K562 (cell line): ENCODE data around the gene TESK2. TPM values are rescaled to one million over a fixed set of nuclear protein-coding genes. Genes with fewer than 3 reads are reported as not detected.

Source experiments
- CREB1 ChIP-seq, 2 experiments: sonication (generic) in 1 of 2; formaldehyde crosslinking in 1 of 2; IDR thresholded peaks; 2 replicates each; pipeline versions ENCODE4 v1.6.1 to v1.8.0; 2012 to 2022; ENCODE audit warnings: inconsistent platforms in 1 of 2, mild to moderate bottlenecking in 1 of 2, missing genetic modification reagents in 1 of 2, moderate library complexity in 1 of 2
- ESRRA ChIP-seq: fragments of 450-650 bp; IDR thresholded peaks from 2 replicates; pipeline ENCODE4 v1.6.1; 2014; ENCODE audit warnings: low read depth, mild to moderate bottlenecking, moderate library complexity, borderline replicate concordance
- HMG20A ChIP-seq: fragments of 450-650 bp; formaldehyde crosslinking; conservative IDR thresholded peaks from 2 replicates; pipeline ENCODE4 v1.4.0; 2020; ENCODE audit warnings: mild to moderate bottlenecking, mixed read lengths
- SMARCE1 ChIP-seq: fragments of 450-650 bp; IDR thresholded peaks from 2 replicates; pipeline ENCODE4 v1.7.1; 2016; ENCODE audit warnings: mild to moderate bottlenecking
- TBL1XR1 ChIP-seq, 2 experiments: IDR thresholded peaks; 2 replicates each; pipeline ENCODE4 v1.6.1; 2012; ENCODE audit warnings: improper control_type of control experiment in 2 of 2, low read length in 2 of 2, mild to moderate bottlenecking in 1 of 2
- USF2 ChIP-seq: sonication (generic); formaldehyde crosslinking; IDR thresholded peaks from 2 replicates; pipeline ENCODE4 v1.5.0; 2020; ENCODE audit warnings: missing genetic modification reagents
- ZBTB12 ChIP-seq: fragments of 250-450 bp; sonication (Bioruptor Pico); IDR thresholded peaks from 2 replicates; pipeline ENCODE4 v1.4.0; 2020
- ZBTB40 ChIP-seq, 2 experiments: fragments of 450-650 bp in 1 of 2; sonication (generic) in 1 of 2; formaldehyde crosslinking in 1 of 2; IDR thresholded peaks; 2 replicates each; pipeline versions ENCODE4 v1.7.1 to v1.9.0; 2016 to 2022; ENCODE audit warnings: inconsistent platforms in 1 of 2, mild to moderate bottlenecking in 1 of 2, missing genetic modification reagents in 1 of 2
- ZKSCAN3 ChIP-seq: fragments of 250-450 bp; sonication (Bioruptor Pico); IDR thresholded peaks from 2 replicates; pipeline ENCODE4 v1.4.0; 2020
- ZNF232 ChIP-seq: sonication (generic); formaldehyde crosslinking; IDR thresholded peaks from 2 replicates; pipeline ENCODE4 v1.8.0; 2022; ENCODE audit warnings: mild to moderate bottlenecking, missing genetic modification reagents
- ZNF644 ChIP-seq: fragments of 200-800 bp; sonication (Bioruptor generic); IDR thresholded peaks from 2 replicates; pipeline ENCODE4 v1.6.1; 2016; ENCODE audit warnings: low read depth, missing genetic modification characterization, missing compliant biosample characterization
- polyA plus RNA-seq, 8 experiments: library from polyadenylated mRNA; depleted of rRNA in 4 of 8; stranded (reverse) in 5 of 8; unstranded in 3 of 8; fragments of >200 nt; fragmentation: Nextera tagmentation in 2 of 8; fragmentation: Illumina TruSeq in 1 of 8; extraction: Ambion mirVana in 2 of 8; extraction: Trizol in 1 of 8; gene quantifications; 2 replicates each; pipeline versions ENCODE4 v1.2.1 to v1.2.3, GENCODE V29; 2011 to 2014; ENCODE audit warnings: inconsistent platforms in 1 of 8, missing spikeins in 1 of 8
- total RNA-seq, 7 experiments: library from RNA; depleted of rRNA in 6 of 7; stranded (reverse); fragments of >200 nt in 6 of 7; fragmentation: Illumina TruSeq in 2 of 7; extraction: Trizol in 2 of 7; gene quantifications; 2 replicates each; pipeline versions ENCODE4 v1.2.1 to v1.2.3, GENCODE V29; 2011 to 2021; ENCODE audit warnings: low replicate concordance in 1 of 7

The TESK2 gene
- total and polyA plus RNA-seq, 9 of the 15 experiments (the other 6 are each of a cell fraction or from before 2014, with no cell fraction given): 1.6 to 5.3 (median 3.7) TPM

- TF ChIP-seq ZBTB40 (IDR thresholded peaks at IDR 0.05) (0 out of 2 replicates have a peak, but pooled peaks have one; percentile 24), ZBTB40 (CRISPR knock-in tag; IDR thresholded peaks at IDR 0.05) (no peak), ESRRA (no peak), ZNF644 (tag) (no peak), ZKSCAN3 (CRISPR knock-in tag) (no peak), TBL1XR1 (IDR thresholded peaks at IDR 0.05; ENCODE audit: low read length in 2 of 2) (no peak), ZNF232 (CRISPR knock-in tag) (no peak), SMARCE1 (0 out of 2 replicates have a peak, but pooled peaks have one; percentile 2), HMG20A (CRISPR knock-in tag) (no peak), CREB1 (IDR thresholded peaks at IDR 0.05) (no peak), CREB1 (CRISPR knock-in tag; IDR thresholded peaks at IDR 0.05) (no peak), ZBTB12 (CRISPR knock-in tag) (no peak), USF2 (CRISPR knock-in tag) (no peak)
Measured at GRCh38 chr1:45522324-45523104, 31.6 kb upstream of the TESK2 start (continued).
